ENCODE measurements around the gene TMSB4X.

Gene TMSB4X

DNA sequence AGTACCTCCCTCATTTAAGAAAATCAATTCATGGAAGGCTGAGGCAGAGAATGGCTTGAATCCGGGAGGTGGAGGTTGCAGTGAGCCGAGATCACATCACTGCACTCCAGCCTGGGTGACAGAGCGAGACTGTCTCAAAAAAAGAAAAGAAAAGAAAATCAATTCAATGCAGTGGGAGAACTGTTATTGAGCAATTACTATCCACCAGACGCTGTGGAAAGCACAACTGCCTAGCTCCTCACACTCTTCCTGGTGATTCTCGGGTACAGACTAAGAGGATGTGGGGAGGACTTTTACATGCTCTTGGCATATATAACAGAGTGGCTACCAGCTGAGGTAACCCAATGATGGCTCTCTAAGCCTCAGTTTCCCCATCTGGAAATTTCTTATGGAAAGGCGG lies 2.7 kb upstream of the TMSB4X start:
- H3K4me3 ChIP-seq (ENCODE audit: low read depth, low read length): no peak overlapping the region
- peak; percentile 54 for DNase-seq (ENCODE audit: low read depth)

GRCh38 chrX:12972878-12973560 lies 1.9 kb upstream of the TMSB4X start:
- H3K4me3 ChIP-seq (ENCODE audit: low read depth, low read length): no peak overlapping the region
- no peak for DNase-seq (ENCODE audit: low read depth)
- TF ChIP-seq MYC (IDR thresholded peaks at IDR 0.05; ENCODE audit: low read depth, low read length): no peak
- TF ChIP-seq POLR2A (IDR thresholded peaks at IDR 0.05; ENCODE audit: extremely low read depth, insufficient read length): no peak
- TF ChIP-seq, protein P1, sequence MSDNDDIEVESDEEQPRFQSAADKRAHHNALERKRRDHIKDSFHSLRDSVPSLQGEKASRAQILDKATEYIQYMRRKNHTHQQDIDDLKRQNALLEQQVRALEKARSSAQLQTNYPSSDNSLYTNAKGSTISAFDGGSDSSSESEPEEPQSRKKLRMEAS (IDR thresholded peaks at IDR 0.05; ENCODE audit: low read depth, low read length): no peak
- no peak for TF ChIP-seq CTCF (IDR thresholded peaks at IDR 0.05; ENCODE audit: low read depth, low read length)

More for the DNA sequence above, 2.7 kb upstream of the TMSB4X start:
- TF ChIP-seq POLR2A (IDR thresholded peaks at IDR 0.05; ENCODE audit: extremely low read depth, insufficient read length) (no peak), MYC (IDR thresholded peaks at IDR 0.05; ENCODE audit: low read depth, low read length) (no peak), CTCF (IDR thresholded peaks at IDR 0.05; ENCODE audit: low read depth, low read length) (no peak)
- TF ChIP-seq, protein P1 (IDR thresholded peaks at IDR 0.05; ENCODE audit: low read depth, low read length): no peak

GRCh38 chrX:12973561-12974304 lies 1.2 kb upstream of the TMSB4X start:
- DNase-seq (ENCODE audit: low read depth): peak; percentile 66
- H3K4me3 ChIP-seq (ENCODE audit: low read depth, low read length): peak overlapping the region; percentile 68

DNA sequence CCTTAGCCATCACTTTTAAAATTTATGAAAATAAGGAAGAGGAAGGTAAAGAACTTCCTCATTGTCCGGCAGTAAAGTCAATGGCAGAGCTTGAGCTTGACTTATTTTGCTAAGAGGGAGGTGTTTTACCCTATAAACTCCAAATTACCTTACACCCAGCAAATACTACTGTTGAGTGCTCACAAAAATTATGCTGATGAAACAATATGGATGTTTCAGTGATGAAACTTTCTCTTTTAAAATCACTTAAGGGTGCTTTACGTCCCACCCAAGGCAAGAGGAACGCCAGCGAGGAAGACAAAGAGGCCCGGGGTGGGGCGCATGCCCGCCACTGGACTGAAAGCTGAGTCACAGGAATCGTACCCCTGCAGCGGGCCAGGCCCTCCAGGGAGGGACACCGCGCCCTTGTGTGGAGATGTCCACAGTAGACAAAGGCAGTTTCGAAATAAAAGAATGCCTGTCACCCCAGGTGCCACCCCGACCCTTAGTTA lies 560 bp upstream of the TMSB4X start:
- peak overlapping the region; percentile 68 for H3K4me3 ChIP-seq (ENCODE audit: low read depth, low read length)
- TF ChIP-seq CTCF (IDR thresholded peaks at IDR 0.05; ENCODE audit: low read depth, low read length): no peak
- TF ChIP-seq, protein P1 (IDR thresholded peaks at IDR 0.05; ENCODE audit: low read depth, low read length): no peak; the same call in 1 of the 2 replicates
- TF ChIP-seq POLR2A (IDR thresholded peaks at IDR 0.05; ENCODE audit: extremely low read depth, insufficient read length): no peak
- peak; percentile 91 for DNase-seq (ENCODE audit: low read depth)

More at GRCh38 chrX:12973561-12974304, 1.2 kb upstream of the TMSB4X start:
- no peak for TF ChIP-seq MYC (IDR thresholded peaks at IDR 0.05; ENCODE audit: low read depth, low read length)
- no peak for TF ChIP-seq POLR2A (IDR thresholded peaks at IDR 0.05; ENCODE audit: extremely low read depth, insufficient read length)
- no peak for TF ChIP-seq CTCF (IDR thresholded peaks at IDR 0.05; ENCODE audit: low read depth, low read length)
- TF ChIP-seq, protein P1 (IDR thresholded peaks at IDR 0.05; ENCODE audit: low read depth, low read length): no peak

- TF ChIP-seq, protein P1 (IDR thresholded peaks at IDR 0.05; ENCODE audit: low read depth, low read length): no peak
- TF ChIP-seq MYC (IDR thresholded peaks at IDR 0.05; ENCODE audit: low read depth, low read length): no peak
- no peak for TF ChIP-seq CTCF (IDR thresholded peaks at IDR 0.05; ENCODE audit: low read depth, low read length)
- TF ChIP-seq POLR2A (IDR thresholded peaks at IDR 0.05; ENCODE audit: extremely low read depth, insufficient read length): no peak
- peak overlapping the region; percentile 96 for H3K4me3 ChIP-seq (ENCODE audit: low read depth, low read length)
- no peak for DNase-seq (ENCODE audit: low read depth)
These were observed 708 bp downstream of the TMSB4X start for GRCh38 chrX:12975670-12975965.
